A673 (cell line): Measurements from ENCODE around the gene MAP1LC3B2. TPM values are rescaled to one million over a fixed set of nuclear protein-coding genes. Genes with fewer than 3 reads are reported as not detected.
A peak's percentile ranks its signal among the peaks of the same experiment; 100 is the strongest.

Experiments used
- Bru-seq: library from RNA; stranded (reverse); fragments of 400-500 nt; gene quantifications from one replicate; lab custom pipeline; 2021; lab: Mats Ljungman, UMichigan
- BruChase-seq, 2 experiments: library from RNA; stranded (reverse); fragments of 400-500 nt; gene quantifications; one replicate each; lab custom pipeline; 2021; lab: Mats Ljungman, UMichigan
- BruUV-seq: library from RNA; stranded (reverse); fragments of 400-500 nt; replicated peaks from 2 replicates; lab custom pipeline; 2021; lab: Mats Ljungman, UMichigan
- CTCF ChIA-PET: fragments of 300-600 bp; sonication (Branson Sonifier 250); formaldehyde crosslinking; loops from one replicate; lab custom pipeline; 2022; ENCODE audit warnings: antibody characterized with exemption; lab: Charles Lee
- POLR2A ChIA-PET: fragments of 300-600 bp; sonication (Branson Sonifier 250); formaldehyde crosslinking; loops from one replicate; lab custom pipeline; 2022; ENCODE audit warnings: antibody characterized with exemption; ENCODE audit not compliant: low non-redundant PET; lab: Charles Lee
- DNase-seq: peaks from one replicate; pipeline ENCODE4 v3.0.0-alpha.2; 2015; ENCODE audit warnings: low spot score
- H3K27ac ChIP-seq: fragments of 200-600 bp; sonication (generic); 2 replicates; pipeline ENCODE4 v1.5.1; 2016; ENCODE audit warnings: mixed run types, low read depth, mild to moderate bottlenecking, mixed read lengths, antibody characterized with exemption, low read length; ENCODE audit not compliant: poor library complexity, severe bottlenecking
- H3K27me3 ChIP-seq: fragments of 200-600 bp; sonication (generic); replicated peaks from 2 replicates; pipeline ENCODE4 v1.6.1; 2017; ENCODE audit warnings: mixed run types, low read depth, mild to moderate bottlenecking, mixed read lengths, antibody characterized with exemption, low read length; ENCODE audit not compliant: insufficient read depth, poor library complexity
- H3K36me3 ChIP-seq: fragments of 200-600 bp; sonication (generic); 2 replicates; pipeline ENCODE4 v1.6.1; 2016; ENCODE audit warnings: mixed run types, mild to moderate bottlenecking, mixed read lengths, antibody characterized with exemption, low read length; ENCODE audit not compliant: insufficient read depth, poor library complexity, severe bottlenecking
- H3K4me1 ChIP-seq: fragments of 200-600 bp; sonication (generic); 2 replicates; pipeline ENCODE4 v1.6.1; 2017; ENCODE audit warnings: mixed run types, mild to moderate bottlenecking, mixed read lengths, antibody characterized with exemption, low read length; ENCODE audit not compliant: insufficient read depth, poor library complexity, severe bottlenecking
- H3K4me3 ChIP-seq: fragments of 200-600 bp; sonication (generic); 2 replicates; pipeline ENCODE4 v1.5.1; 2016; ENCODE audit warnings: low read depth, mixed run types, mild to moderate bottlenecking, mixed read lengths, low read length; ENCODE audit not compliant: poor library complexity, severe bottlenecking
- H3K9me3 ChIP-seq: fragments of 200-600 bp; sonication (generic); 2 replicates; pipeline ENCODE4 v1.6.1; 2016; ENCODE audit warnings: mixed run types, low read depth, mild to moderate bottlenecking, mixed read lengths, antibody characterized with exemption, low read length; ENCODE audit not compliant: poor library complexity, severe bottlenecking
- EZH2 ChIP-seq: fragments of 200-600 bp; sonication (generic); IDR thresholded peaks from 2 replicates; pipeline ENCODE4 v1.6.1; 2017; ENCODE audit warnings: borderline replicate concordance, low read depth, mild to moderate bottlenecking, mixed read lengths, antibody characterized with exemption, low read length; ENCODE audit not compliant: poor library complexity, severe bottlenecking
- intact Hi-C: fragments of 100-400 bp; cut with micrococcal nuclease; formaldehyde crosslinking; loops from one replicate; pipeline ENCODE4 v1.10.0; 2022; ENCODE audit not compliant: unreplicated experiment
- long read RNA-seq: library from polyadenylated mRNA; stranded (forward); transcript quantifications from one replicate; pipeline ENCODE4 v2.0.0, GENCODE V29; 2022
- total RNA-seq: library from RNA; stranded (reverse); gene quantifications from 2 replicates; pipeline ENCODE4 v1.2.3, GENCODE V29; 2021
- TF ChIP-seq, protein P1 (sequence below): fragments of 300-800, 200-600 bp; sonication (generic); conservative IDR thresholded peaks from 2 replicates; pipeline ENCODE4 v1.5.1; 2017; ENCODE audit warnings: low read depth, mild to moderate bottlenecking, antibody characterized with exemption, low read length, moderate library complexity, mixed read lengths

The MAP1LC3B2 gene
- total RNA-seq = 1.7 and 3.9 TPM in 2 replicates
- percentile 18 among the genes with signal in this experiment for Bru-seq, nascent RNA
- percentile 20 among the genes with signal in this experiment for BruChase-seq, experiment 1, labeled RNA remaining after a 2-hour chase
- percentile 34 among the genes with signal in this experiment for BruChase-seq, experiment 2, labeled RNA remaining after a 6-hour chase
- long read RNA-seq, partial matches to known transcripts = 0 of 1 reads
- long read RNA-seq, other reads (novel, unspliced or antisense) = 1 of 1 reads

DNA sequence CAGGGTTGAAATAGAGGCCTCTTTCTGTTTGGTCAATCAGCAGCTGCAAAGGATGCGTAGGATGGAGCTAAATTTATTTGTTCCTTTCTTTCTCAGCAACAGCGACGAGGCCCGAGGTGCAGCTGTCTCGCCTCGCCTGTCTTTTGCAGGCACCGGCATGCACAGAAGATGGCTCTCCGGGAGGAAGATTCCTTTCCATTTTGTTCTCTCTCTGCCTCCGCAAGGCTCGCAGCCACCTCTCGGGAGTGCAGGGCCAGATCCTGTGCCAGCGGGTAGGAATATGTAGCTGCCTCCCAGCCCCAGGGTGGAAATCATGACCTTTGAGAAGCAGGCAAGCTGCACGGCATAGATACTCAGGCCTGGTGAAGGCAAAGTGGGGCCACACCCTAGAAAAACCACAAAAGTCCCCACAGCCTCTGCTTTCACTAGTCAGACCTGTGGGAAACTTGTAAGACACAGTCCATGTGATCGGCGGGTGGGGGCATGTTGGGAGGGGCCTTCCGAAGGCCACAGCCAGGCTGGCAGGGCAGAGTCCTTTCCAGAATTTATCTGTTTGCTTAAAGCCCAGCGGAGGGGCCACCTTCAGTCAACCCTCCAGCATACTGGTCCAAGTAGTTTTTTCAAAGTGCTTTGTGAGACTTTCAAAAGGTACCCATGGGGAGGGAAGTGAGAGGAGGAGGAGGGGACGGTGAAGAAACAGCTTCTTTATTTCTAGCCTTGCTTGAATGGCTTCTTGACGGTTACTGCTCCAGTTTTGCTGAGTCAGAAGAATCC lies at the start of gene MAP1LC3B2:
Gene MAP1LC3B2, plus strand, starts transcription at position 220 of the 774 bp plus-strand sequence. CDS start 16,562 bp downstream, outside the sequence.
- no peak for TF ChIP-seq EZH2
- TF ChIP-seq, protein P1, sequence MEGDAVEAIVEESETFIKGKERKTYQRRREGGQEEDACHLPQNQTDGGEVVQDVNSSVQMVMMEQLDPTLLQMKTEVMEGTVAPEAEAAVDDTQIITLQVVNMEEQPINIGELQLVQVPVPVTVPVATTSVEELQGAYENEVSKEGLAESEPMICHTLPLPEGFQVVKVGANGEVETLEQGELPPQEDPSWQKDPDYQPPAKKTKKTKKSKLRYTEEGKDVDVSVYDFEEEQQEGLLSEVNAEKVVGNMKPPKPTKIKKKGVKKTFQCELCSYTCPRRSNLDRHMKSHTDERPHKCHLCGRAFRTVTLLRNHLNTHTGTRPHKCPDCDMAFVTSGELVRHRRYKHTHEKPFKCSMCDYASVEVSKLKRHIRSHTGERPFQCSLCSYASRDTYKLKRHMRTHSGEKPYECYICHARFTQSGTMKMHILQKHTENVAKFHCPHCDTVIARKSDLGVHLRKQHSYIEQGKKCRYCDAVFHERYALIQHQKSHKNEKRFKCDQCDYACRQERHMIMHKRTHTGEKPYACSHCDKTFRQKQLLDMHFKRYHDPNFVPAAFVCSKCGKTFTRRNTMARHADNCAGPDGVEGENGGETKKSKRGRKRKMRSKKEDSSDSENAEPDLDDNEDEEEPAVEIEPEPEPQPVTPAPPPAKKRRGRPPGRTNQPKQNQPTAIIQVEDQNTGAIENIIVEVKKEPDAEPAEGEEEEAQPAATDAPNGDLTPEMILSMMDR = no peak
- Histone ChIP-seq H3K36me3 (no peaks in the 10 kb centered on the region), H3K27me3 (no peaks in the 10 kb centered on the region), H3K27ac (no peak within 1 kb of the TSS), H3K4me1 (no peaks in the 10 kb centered on the region), H3K4me3 (no peak within 1 kb of the TSS), H3K9me3 (peaks cover 20% of the 10 kb centered on the region)
- BruUV-seq = no TSS peak
- CTCF ChIA-PET = no interaction called here
- intact Hi-C loops = no loop called here
- POLR2A ChIA-PET = no interaction called here
- no peak for DNase-seq

DNA sequence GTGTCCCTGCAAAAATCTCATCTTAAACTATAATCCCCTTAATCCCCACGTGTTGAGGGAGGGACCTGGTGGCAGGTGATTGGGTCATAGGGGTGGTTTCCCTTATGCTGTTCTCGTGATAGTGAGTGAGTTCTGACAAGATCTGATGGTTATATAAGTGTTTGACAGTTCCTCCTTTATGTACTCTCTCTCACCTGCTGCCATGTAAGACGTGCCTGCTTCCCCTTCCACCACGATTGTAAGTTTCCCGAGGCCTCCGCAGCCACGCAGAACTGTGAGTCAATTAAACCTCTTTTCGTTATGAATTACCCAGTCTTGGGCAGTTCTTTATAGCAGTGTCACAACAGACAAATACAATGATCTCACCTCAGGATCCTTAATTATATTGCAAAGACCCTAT lies 45.2 kb upstream of the MAP1LC3B2 start:
- CTCF ChIA-PET = no interaction called here
- POLR2A ChIA-PET = no interaction called here
- TF ChIP-seq, protein P1 = no peak
- TF ChIP-seq EZH2 = no peak
- Histone ChIP-seq H3K27ac (no peak overlapping the region), H3K36me3 (no peaks in the 10 kb centered on the region), H3K4me1 (no peaks in the 10 kb centered on the region), H3K27me3 (no peaks in the 10 kb centered on the region), H3K4me3 (no peak overlapping the region), H3K9me3 (no peaks in the 10 kb centered on the region)
- no peak for DNase-seq
- intact Hi-C loops = no loop called here
- no TSS peak for BruUV-seq

DNA sequence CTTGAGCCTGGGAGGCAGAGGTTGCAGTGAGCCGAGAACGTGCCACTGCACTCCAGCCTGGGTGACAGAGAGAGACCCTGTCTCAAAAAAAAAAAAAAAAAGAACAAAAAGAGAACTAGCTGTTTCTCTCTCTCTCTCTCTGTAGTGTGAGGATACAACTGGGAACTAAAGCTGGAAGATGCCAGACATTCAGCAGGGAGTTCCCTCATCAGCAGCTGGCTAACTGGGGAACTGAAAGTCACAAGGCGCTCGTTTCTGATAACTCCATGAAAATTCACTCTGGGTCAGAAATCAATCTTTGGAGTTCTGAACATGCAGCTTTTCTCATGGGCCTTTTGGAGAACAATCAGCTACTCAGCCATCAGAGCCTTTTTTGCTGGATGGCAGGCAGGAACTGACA lies 43.5 kb upstream of the MAP1LC3B2 start:
- BruUV-seq = no TSS peak
- H3K36me3 ChIP-seq = no peaks in the 10 kb centered on the region
- no peak for DNase-seq
- intact Hi-C loops = no loop called here
- TF ChIP-seq EZH2 = no peak
- TF ChIP-seq, protein P1 = no peak
- no peak overlapping the region for H3K27ac ChIP-seq
- POLR2A ChIA-PET = interaction anchor here (0.7 kb wide), 1 partner anchor 565 kb away, joined by 14 read pairs; no protein-coding TSS in a partner anchor
- CTCF ChIA-PET = no interaction called here
- H3K27me3 ChIP-seq = no peaks in the 10 kb centered on the region
- no peak overlapping the region for H3K4me3 ChIP-seq
- no peaks in the 10 kb centered on the region for H3K9me3 ChIP-seq
- peaks cover 4% of the 10 kb centered on the region for H3K4me1 ChIP-seq
